K562 (cell line): ENCODE data around the gene SLC1A2. TPM values are rescaled to one million over a fixed set of nuclear protein-coding genes. Genes with fewer than 3 reads are reported as not detected.

Experiments
- ATAC-seq: fragments of 200-7000 bp; cut with Tn5 transposase; 3 replicates; pipeline ENCODE4 v1.9.1; 2020; ENCODE audit warnings: moderate library complexity
- BruUV-seq: library from RNA; stranded (reverse); fragments of 400-500 nt; replicated peaks from 2 replicates; lab custom pipeline; 2021; lab: Mats Ljungman, UMichigan
- CTCF ChIA-PET: fragments of 300-600 bp; formaldehyde crosslinking; extraction: SDS; loops from one replicate; lab custom pipeline; 2021; ENCODE audit warnings: low intra/inter-chr PET ratio; lab: Yijun Ruan, JAX
- POLR2A ChIA-PET: fragments of 300-600, 350-650 bp; sonication (Branson Sonifier 250); formaldehyde crosslinking; extraction: SDS; loops from one replicate; lab custom pipeline; 2021; ENCODE audit warnings: antibody characterized with exemption, inconsistent platforms; lab: Yijun Ruan, JAX
- DNase-seq, 4 experiments: peaks; one replicate each; pipeline versions ENCODE4 v3.0.0 to v3.0.0-alpha.2; 2011 to 2018; ENCODE audit warnings: low spot score in 3 of 4, mixed read lengths in 3 of 4; ENCODE audit errors: extremely low read depth in 1 of 4
- FAIRE-seq: peaks from 2 replicates; lab custom pipeline; 2011; peaks lifted over from hg19 to GRCh38; lab: Jason Lieb, UNC
- H2AFZ ChIP-seq: 2 replicates; pipeline ENCODE4 v1.6.0; 2011; ENCODE audit warnings: low read depth, low read length, control low read depth, inconsistent platforms
- H3K27ac ChIP-seq: fragments of 200-600 bp; 3 replicates; pipeline ENCODE4 v1.8.0; 2011; ENCODE audit warnings: low read depth, mild to moderate bottlenecking, control low read depth, inconsistent platforms, low read length, moderate library complexity, mixed read lengths; ENCODE audit errors: extremely low read depth
- H3K27me3 ChIP-seq, 2 experiments: fragments of 300-600 bp in 1 of 2; 2 replicates in 1 of 2; 3 replicates in 1 of 2; pipeline versions ENCODE4 v1.6.0 to v1.8.0; 2011; ENCODE audit warnings: inconsistent platforms in 2 of 2, low read length in 2 of 2, mild to moderate bottlenecking in 1 of 2, mixed read lengths in 1 of 2, moderate library complexity in 1 of 2; ENCODE audit not compliant: control insufficient read depth in 2 of 2, insufficient read depth in 2 of 2
- H3K36me3 ChIP-seq: fragments of 300-600 bp; 3 replicates; pipeline ENCODE4 v1.8.0; 2011; ENCODE audit warnings: mild to moderate bottlenecking, low read length, inconsistent platforms; ENCODE audit not compliant: control insufficient read depth, insufficient read depth
- H3K4me1 ChIP-seq, 2 experiments: fragments of 200-600 bp in 1 of 2; replicated peaks in 1 of 2; 2 replicates in 1 of 2; 3 replicates in 1 of 2; pipeline versions ENCODE4 v1.5.1 to v1.8.0; 2011; ENCODE audit warnings: inconsistent platforms in 2 of 2, low read length in 2 of 2, mild to moderate bottlenecking in 1 of 2, mixed read lengths in 1 of 2, moderate library complexity in 1 of 2; ENCODE audit not compliant: control insufficient read depth in 2 of 2, insufficient read depth in 2 of 2
- H3K4me2 ChIP-seq: 2 replicates; pipeline ENCODE4 v1.6.1; 2011; ENCODE audit warnings: low read length, control low read depth, inconsistent platforms, mixed read lengths; ENCODE audit not compliant: insufficient read depth
- H3K4me3 ChIP-seq: fragments of 200-600 bp; sonication (generic), shearing (Covaris generic); 2 replicates; pipeline ENCODE4 v1.5.1; 2016; ENCODE audit warnings: control low read depth, inconsistent platforms
- H3K79me2 ChIP-seq: fragments of 200-600 bp; 3 replicates; pipeline ENCODE4 v1.8.0; 2011; ENCODE audit warnings: low read length, inconsistent platforms; ENCODE audit not compliant: control insufficient read depth, insufficient read depth
- H3K9ac ChIP-seq, 2 experiments: 2 replicates each; pipeline versions ENCODE4 v1.6.0 to v1.6.1; 2011; ENCODE audit warnings: low read depth in 2 of 2, low read length in 2 of 2, control low read depth in 1 of 2, inconsistent platforms in 1 of 2, mild to moderate bottlenecking in 1 of 2, mixed read lengths in 1 of 2; ENCODE audit not compliant: insufficient read depth in 1 of 2
- H3K9me1 ChIP-seq: one replicate; pipeline ENCODE4 v1.6.0; 2011; ENCODE audit warnings: inconsistent platforms, mild to moderate bottlenecking, low read length, moderate library complexity; ENCODE audit not compliant: control insufficient read depth, insufficient read depth
- H3K9me3 ChIP-seq: replicated peaks from 2 replicates; pipeline ENCODE4 v1.5.1; 2011; ENCODE audit warnings: low read depth, low read length, inconsistent platforms; ENCODE audit not compliant: control insufficient read depth, insufficient read depth
- H4K20me1 ChIP-seq: replicated peaks from 2 replicates; pipeline ENCODE4 v1.6.1; 2011; ENCODE audit warnings: low read length, inconsistent platforms, mixed read lengths; ENCODE audit not compliant: control insufficient read depth, insufficient read depth
- CREBBP ChIP-seq: IDR thresholded peaks from one replicate; pipeline ENCODE4 v1.6.1; 2012; ENCODE audit warnings: low read depth, mild to moderate bottlenecking, control low read depth, inconsistent platforms, low read length
- NCOR1 ChIP-seq: fragments of 450-650 bp; IDR thresholded peaks from 2 replicates; pipeline ENCODE4 v1.6.1; 2016; ENCODE audit warnings: mild to moderate bottlenecking, moderate library complexity
- TAF9B ChIP-seq: fragments of 450-650 bp; IDR thresholded peaks from 2 replicates; pipeline ENCODE4 v1.6.1; 2018; ENCODE audit warnings: mild to moderate bottlenecking; ENCODE audit not compliant: partially characterized antibody
- ZNF449 ChIP-seq: fragments of 250-450 bp; sonication (Bioruptor Pico); IDR thresholded peaks from 2 replicates; pipeline ENCODE4 v1.8.0; 2022; ENCODE audit warnings: moderate library complexity, mild to moderate bottlenecking, inconsistent platforms
- WGBS: fragments of 100-300 bp; shearing (Covaris generic); methylation state at CpG from one replicate; pipeline ENCODE4 v1.1.6; 2016; ENCODE audit warnings: low coverage, mixed read lengths; ENCODE audit not compliant: insufficient coverage; ENCODE audit errors: missing lambda C conversion rate; 5-methylcytosine and 5-hydroxymethylcytosine counted together
- in situ Hi-C: fragments of 300-500 bp; cut with MboI; formaldehyde crosslinking; loops from 4 replicates; pipeline ENCODE4 v1.15.0; 2018; ENCODE audit warnings: inconsistent platforms, mixed read lengths
- intact Hi-C: fragments of 100-400 bp; cut with micrococcal nuclease; formaldehyde crosslinking; loops from 2 replicates; pipeline ENCODE4 v1.14.2; 2022
- polyA plus RNA-seq, 8 experiments: library from polyadenylated mRNA; depleted of rRNA in 4 of 8; stranded (reverse) in 5 of 8; unstranded in 3 of 8; fragments of >200 nt; fragmentation: Nextera tagmentation in 2 of 8; fragmentation: Illumina TruSeq in 1 of 8; extraction: Ambion mirVana in 2 of 8; extraction: Trizol in 1 of 8; gene quantifications; 2 replicates each; pipeline versions ENCODE4 v1.2.1 to v1.2.3, GENCODE V29; 2011 to 2014; ENCODE audit warnings: inconsistent platforms in 1 of 8, missing spikeins in 1 of 8
- total RNA-seq, 7 experiments: library from RNA; depleted of rRNA in 6 of 7; stranded (reverse); fragments of >200 nt in 6 of 7; fragmentation: Illumina TruSeq in 2 of 7; extraction: Trizol in 2 of 7; gene quantifications; 2 replicates each; pipeline versions ENCODE4 v1.2.1 to v1.2.3, GENCODE V29; 2011 to 2021; ENCODE audit warnings: low replicate concordance in 1 of 7
- TF ChIP-seq, protein P1 (sequence below): fragments of 450-650 bp; IDR thresholded peaks from 2 replicates; pipeline ENCODE4 v1.6.1; 2018; ENCODE audit not compliant: partially characterized antibody
- TF ChIP-seq, protein P2 (sequence below), 2 experiments: fragments of 450-650 bp; IDR thresholded peaks; 2 replicates each; pipeline ENCODE4 v1.6.1; 2016

Gene SLC1A2
- total and polyA plus RNA-seq, 9 of the 15 experiments (the other 6 are each of a cell fraction or from before 2014, with no cell fraction given): 0.03 to 0.07 (median 0.04) TPM; not detected in 5

DNA sequence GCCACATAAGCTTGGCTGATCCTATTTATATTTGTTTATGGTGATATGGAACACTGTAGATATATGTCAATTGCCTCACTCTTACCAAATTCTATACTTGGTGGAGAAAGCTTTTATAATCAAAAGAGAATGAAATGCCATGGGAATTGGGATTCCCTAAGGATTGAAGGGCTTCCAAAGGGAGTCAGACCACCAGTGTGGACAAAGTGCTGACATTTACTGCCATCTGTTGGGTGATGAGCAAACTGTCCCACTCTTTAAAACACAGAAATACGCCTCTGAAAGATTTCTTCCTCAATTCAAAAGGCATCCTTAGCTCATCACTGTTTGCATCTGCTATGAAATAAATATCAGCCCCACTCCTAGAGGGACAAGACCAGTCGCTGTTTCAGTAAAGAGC, 7.1 kb downstream of the SLC1A2 start (continued):
- TF ChIP-seq, protein P1, sequence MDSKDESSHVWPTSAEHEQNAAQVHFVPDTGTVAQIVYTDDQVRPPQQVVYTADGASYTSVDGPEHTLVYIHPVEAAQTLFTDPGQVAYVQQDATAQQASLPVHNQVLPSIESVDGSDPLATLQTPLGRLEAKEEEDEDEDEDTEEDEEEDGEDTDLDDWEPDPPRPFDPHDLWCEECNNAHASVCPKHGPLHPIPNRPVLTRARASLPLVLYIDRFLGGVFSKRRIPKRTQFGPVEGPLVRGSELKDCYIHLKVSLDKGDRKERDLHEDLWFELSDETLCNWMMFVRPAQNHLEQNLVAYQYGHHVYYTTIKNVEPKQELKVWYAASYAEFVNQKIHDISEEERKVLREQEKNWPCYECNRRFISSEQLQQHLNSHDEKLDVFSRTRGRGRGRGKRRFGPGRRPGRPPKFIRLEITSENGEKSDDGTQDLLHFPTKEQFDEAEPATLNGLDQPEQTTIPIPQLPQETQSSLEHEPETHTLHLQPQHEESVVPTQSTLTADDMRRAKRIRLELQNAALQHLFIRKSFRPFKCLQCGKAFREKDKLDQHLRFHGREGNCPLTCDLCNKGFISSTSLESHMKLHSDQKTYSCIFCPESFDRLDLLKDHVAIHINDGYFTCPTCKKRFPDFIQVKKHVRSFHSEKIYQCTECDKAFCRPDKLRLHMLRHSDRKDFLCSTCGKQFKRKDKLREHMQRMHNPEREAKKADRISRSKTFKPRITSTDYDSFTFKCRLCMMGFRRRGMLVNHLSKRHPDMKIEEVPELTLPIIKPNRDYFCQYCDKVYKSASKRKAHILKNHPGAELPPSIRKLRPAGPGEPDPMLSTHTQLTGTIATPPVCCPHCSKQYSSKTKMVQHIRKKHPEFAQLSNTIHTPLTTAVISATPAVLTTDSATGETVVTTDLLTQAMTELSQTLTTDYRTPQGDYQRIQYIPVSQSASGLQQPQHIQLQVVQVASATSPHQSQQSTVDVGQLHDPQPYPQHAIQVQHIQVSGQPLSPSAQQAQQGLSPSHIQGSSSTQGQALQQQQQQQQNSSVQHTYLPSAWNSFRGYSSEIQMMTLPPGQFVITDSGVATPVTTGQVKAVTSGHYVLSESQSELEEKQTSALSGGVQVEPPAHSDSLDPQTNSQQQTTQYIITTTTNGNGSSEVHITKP: no peak
- TF ChIP-seq ZNF449 (CRISPR knock-in tag): no peak

DNA sequence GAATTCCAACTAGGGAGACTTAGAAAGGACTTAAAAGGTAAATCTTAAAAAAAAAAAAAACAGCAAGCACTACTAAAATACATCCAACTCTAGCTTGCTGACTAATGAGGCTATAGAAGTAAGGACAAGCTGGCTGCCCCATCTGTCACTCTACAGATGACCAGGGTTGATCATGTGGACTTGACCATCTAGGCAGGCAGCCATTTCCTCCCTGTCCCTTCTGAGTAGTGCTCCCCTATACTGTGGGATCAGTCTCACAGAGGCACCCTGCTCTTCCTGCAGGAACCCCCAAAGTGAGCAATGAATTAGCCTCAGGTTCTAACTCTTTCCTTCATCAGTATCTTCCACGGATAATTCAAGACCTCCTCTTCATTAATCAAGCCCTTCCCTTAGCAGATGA, 12.3 kb downstream of the SLC1A2 start:
- Histone ChIP-seq H4K20me1 (no peaks in the 10 kb centered on the region), H3K9me1 (no peaks in the 10 kb centered on the region), H3K4me3 (no peak overlapping the region), H3K36me3 (no peaks in the 10 kb centered on the region), H3K9ac (no peak overlapping the region)
- no peak for ATAC-seq
- no TSS peak for BruUV-seq
- intact Hi-C loops: no loop called here
- 0% methylated on average over 1 of the region's 1 CpG for WGBS
- no peak for TF ChIP-seq CREBBP
- TF ChIP-seq, protein P2, sequence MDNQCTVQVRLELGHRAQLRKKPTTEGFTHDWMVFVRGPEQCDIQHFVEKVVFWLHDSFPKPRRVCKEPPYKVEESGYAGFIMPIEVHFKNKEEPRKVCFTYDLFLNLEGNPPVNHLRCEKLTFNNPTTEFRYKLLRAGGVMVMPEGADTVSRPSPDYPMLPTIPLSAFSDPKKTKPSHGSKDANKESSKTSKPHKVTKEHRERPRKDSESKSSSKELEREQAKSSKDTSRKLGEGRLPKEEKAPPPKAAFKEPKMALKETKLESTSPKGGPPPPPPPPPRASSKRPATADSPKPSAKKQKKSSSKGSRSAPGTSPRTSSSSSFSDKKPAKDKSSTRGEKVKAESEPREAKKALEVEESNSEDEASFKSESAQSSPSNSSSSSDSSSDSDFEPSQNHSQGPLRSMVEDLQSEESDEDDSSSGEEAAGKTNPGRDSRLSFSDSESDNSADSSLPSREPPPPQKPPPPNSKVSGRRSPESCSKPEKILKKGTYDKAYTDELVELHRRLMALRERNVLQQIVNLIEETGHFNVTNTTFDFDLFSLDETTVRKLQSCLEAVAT (IDR thresholded peaks at IDR 0.05): no peak
- no peak for TF ChIP-seq TAF9B
- TF ChIP-seq NCOR1: no peak
- TF ChIP-seq, all 486 proteins: peak for 0
- Histone ChIP-seq H3K4me1 (no peaks in the 10 kb centered on the region), H3K9me3 (no peaks in the 10 kb centered on the region), H2AFZ (no peak overlapping the region), H3K27me3 (peaks cover 5 to 13% of the 10 kb centered on the region in 2 experiments; a peak in 3 of 5 replicates), H3K27ac (no peak overlapping the region), H3K79me2 (no peaks in the 10 kb centered on the region), H3K4me2 (no peak overlapping the region)
- ChIA-PET POLR2A (interaction anchor here (0.7 kb wide), 1 partner anchor 715 kb away, joined by 3 read pairs; no protein-coding TSS in a partner anchor), CTCF (no interaction called here)
- in situ Hi-C loops: no loop called here
- DNase-seq (no peak), FAIRE-seq (no peak)
